B cell (primary cell): ENCODE results near the gene ARHGAP9. TPM values are rescaled to one million over a fixed set of nuclear protein-coding genes. Genes with fewer than 3 reads are reported as not detected.

Source experiments
- ATAC-seq: fragments of 200-7000 bp; cut with Tn5 transposase; one replicate; pipeline ENCODE4 v1.10.0; 2021; ENCODE audit warnings: low read depth, mild to moderate bottlenecking, moderate number of reproducible peaks, moderate library complexity
- CTCF ChIA-PET: fragments of 350-600 bp; sonication (Branson Sonifier 250); formaldehyde crosslinking; loops from one replicate; lab custom pipeline; 2021; ENCODE audit warnings: antibody characterized with exemption, inconsistent platforms; lab: Charles Lee
- POLR2A ChIA-PET: fragments of 350-600 bp; sonication (Branson Sonifier 250); formaldehyde crosslinking; loops from one replicate; lab custom pipeline; 2021; ENCODE audit warnings: antibody characterized with exemption; lab: Charles Lee
- DNase-seq: peaks from one replicate; pipeline ENCODE4 v3.0.0; 2013
- H2AFZ ChIP-seq: 2 replicates; pipeline ENCODE4 v1.6.1; 2012; ENCODE audit warnings: mild to moderate bottlenecking, low read depth, low read length; ENCODE audit not compliant: insufficient read depth, poor library complexity, severe bottlenecking
- H3K27ac ChIP-seq, 2 donors: 1 replicate in 1 of 2; 2 replicates in 1 of 2; pipeline ENCODE4 v1.5.1; 2012 to 2013; ENCODE audit warnings: low read length in 2 of 2, mild to moderate bottlenecking in 2 of 2, moderate library complexity in 1 of 2
- H3K27me3 ChIP-seq, 4 experiments: fragments of 200-600 bp in 1 of 4; sonication (generic) in 1 of 4; replicated peaks in 1 of 4; 1 replicate in 2 of 4; 2 replicates in 2 of 4; pipeline versions ENCODE4 v1.6.1 to v1.7.0; 2013 to 2016; ENCODE audit warnings: low read length in 3 of 4, mild to moderate bottlenecking in 2 of 4, mixed read lengths in 1 of 4, moderate library complexity in 1 of 4; ENCODE audit not compliant: insufficient read depth in 4 of 4, control insufficient read depth in 3 of 4; ENCODE audit errors: control extremely low read depth in 1 of 4
- H3K36me3 ChIP-seq, 2 experiments: replicated peaks in 1 of 2; 1 replicate in 1 of 2; 2 replicates in 1 of 2; pipeline versions ENCODE4 v1.6.1 to v1.7.1; 2013; ENCODE audit warnings: low read length in 1 of 2; ENCODE audit not compliant: insufficient read depth in 2 of 2, control insufficient read depth in 1 of 2; ENCODE audit errors: control extremely low read depth in 1 of 2, extremely low read depth in 1 of 2
- H3K4me1 ChIP-seq, 2 donors: fragments of 200-600 bp in 1 of 2; sonication (generic) in 1 of 2; 1 replicate in 1 of 2; 2 replicates in 1 of 2; pipeline versions ENCODE4 v1.5.1 to v1.6.1; 2013 to 2017; ENCODE audit warnings: low read length in 2 of 2; ENCODE audit not compliant: control insufficient read depth in 2 of 2, insufficient read depth in 2 of 2
- H3K4me2 ChIP-seq: replicated peaks from 2 replicates; pipeline ENCODE3; 2012; ENCODE audit warnings: mild to moderate bottlenecking, low read depth, low read length; ENCODE audit not compliant: poor library complexity, severe bottlenecking
- H3K4me3 ChIP-seq, 5 experiments: fragments of 200-600 bp in 1 of 5; sonication (generic) in 1 of 5; 1 replicate in 3 of 5; 2 replicates in 2 of 5; pipeline versions ENCODE4 v1.5.1 to v1.7.0; 2011 to 2016; ENCODE audit warnings: low read length in 4 of 5, mild to moderate bottlenecking in 4 of 5, low read depth in 2 of 5, control low read depth in 1 of 5, moderate library complexity in 1 of 5; ENCODE audit not compliant: insufficient read depth in 1 of 5; ENCODE audit errors: control extremely low read depth in 1 of 5, extremely low read depth in 1 of 5
- H3K79me2 ChIP-seq: fragments of 200-600 bp; sonication (generic); one replicate; pipeline ENCODE4 v1.6.0; 2016; ENCODE audit warnings: low read length; ENCODE audit not compliant: control insufficient read depth, insufficient read depth
- H3K9ac ChIP-seq: fragments of 200-600 bp; sonication (generic); 2 replicates; pipeline ENCODE4 v1.6.1; 2017; ENCODE audit warnings: mild to moderate bottlenecking, low read length, moderate library complexity
- H3K9me3 ChIP-seq, 3 donors: one replicate each; pipeline versions ENCODE4 v1.6.1 to v1.7.1; 2013; ENCODE audit warnings: low read length in 2 of 3; ENCODE audit not compliant: control insufficient read depth in 2 of 3, insufficient read depth in 1 of 3; ENCODE audit errors: control extremely low read depth in 1 of 3
- H4K20me1 ChIP-seq: 2 replicates; pipeline ENCODE4 v1.6.0; 2012; ENCODE audit warnings: mild to moderate bottlenecking, low read length; ENCODE audit not compliant: insufficient read depth, control insufficient read depth, poor library complexity, severe bottlenecking
- H3K27ac Mint-ChIP-seq: one replicate; pipeline ENCODE4 v1.8.0; 2021; ENCODE audit warnings: mixed read lengths
- H3K27me3 Mint-ChIP-seq: one replicate; pipeline ENCODE4 v1.8.0; 2021; ENCODE audit warnings: mixed read lengths
- H3K4me1 Mint-ChIP-seq: one replicate; pipeline ENCODE4 v1.8.0; 2021; ENCODE audit warnings: mixed read lengths
- H3K4me3 Mint-ChIP-seq: one replicate; pipeline ENCODE4 v1.8.0; 2021; ENCODE audit warnings: mixed read lengths
- H3K9me3 Mint-ChIP-seq: one replicate; pipeline ENCODE4 v1.8.0; 2022; ENCODE audit warnings: mixed read lengths; ENCODE audit not compliant: insufficient read depth
- EZH2 ChIP-seq: IDR thresholded peaks from 2 replicates; pipeline ENCODE4 v1.6.1; 2012; ENCODE audit warnings: borderline replicate concordance, low read depth, mild to moderate bottlenecking, moderate library complexity, low read length; ENCODE audit not compliant: insufficient read depth, poor library complexity, severe bottlenecking
- WGBS: methylation state at CpG from one replicate; pipeline ENCODE4 v1.1.5; 2013; ENCODE audit warnings: missing lambda C conversion rate; ENCODE audit not compliant: insufficient coverage; 5-methylcytosine and 5-hydroxymethylcytosine counted together
- intact Hi-C: fragments of 100-400 bp; cut with micrococcal nuclease; formaldehyde crosslinking; loops from one replicate; pipeline ENCODE4 v1.10.0; 2022
- polyA plus RNA-seq: library from polyadenylated mRNA; depleted of rRNA; stranded (reverse); fragments of >200 nt; gene quantifications from 2 replicates; pipeline ENCODE4 v1.2.3, GENCODE V29; 2012
- total RNA-seq, 2 donors: library from RNA; stranded (reverse); fragments of 120-200 nt in 1 of 2; gene quantifications; 1 replicate in 1 of 2; 2 replicates in 1 of 2; pipeline versions ENCODE4 v1.2.3 to v1.2.4, GENCODE V29; 2013 to 2022
- TF ChIP-seq, protein P1 (sequence below): fragments of 200-600 bp; IDR thresholded peaks from one replicate; pipeline ENCODE4 v1.8.0; 2022; ENCODE audit warnings: antibody characterized with exemption, mild to moderate bottlenecking

ARHGAP9 gene
- total and polyA plus RNA-seq, 2 donors (not counting 1 experiment from before 2014, with no cell fraction given) = 161 to 390 TPM

DNA sequence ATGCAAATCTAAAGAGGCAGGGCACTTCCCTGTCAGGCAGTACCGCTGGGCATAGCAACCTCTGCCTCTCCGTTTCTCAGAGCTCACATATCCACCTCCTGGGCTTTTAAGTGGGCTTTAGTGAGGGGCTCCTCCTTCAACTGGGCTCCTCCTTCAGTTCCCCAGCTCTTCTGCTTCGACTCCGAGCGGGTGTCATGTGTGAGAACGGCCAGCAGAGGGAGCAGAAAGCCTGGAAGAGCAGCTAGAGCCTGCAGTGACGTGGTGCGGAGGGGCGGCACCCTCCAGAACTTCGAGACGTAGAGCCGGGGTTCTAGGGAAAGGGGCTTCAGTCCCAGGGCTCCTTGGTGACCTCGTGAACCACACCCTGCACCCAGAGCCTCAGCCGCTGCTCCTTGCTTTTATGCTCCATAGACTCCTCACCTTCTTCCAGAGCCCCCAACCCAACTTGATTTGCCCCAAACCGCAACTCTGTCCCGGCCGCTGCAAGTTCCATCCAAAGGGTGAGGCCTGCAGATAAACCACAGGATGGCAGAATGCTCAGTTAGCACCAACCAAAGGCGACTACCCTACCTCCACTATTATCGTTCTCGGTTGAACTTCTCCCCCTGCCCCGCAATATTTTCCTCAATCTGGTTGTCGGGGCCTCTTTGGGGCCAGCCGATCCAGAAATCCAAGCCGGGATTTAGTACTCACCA is 20.5 kb downstream of the ARHGAP9 start:
- H3K79me2 ChIP-seq = peaks cover 6% of the 10 kb centered on the region
- ATAC-seq (peak; percentile 71), DNase-seq (peak; percentile 97)
- Mint-ChIP-seq H3K9me3 (no peaks in the 10 kb centered on the region), H3K27ac (peak overlapping the region; percentile 95), H3K4me3 (peak overlapping the region; percentile 98), H3K4me1 (peaks cover 53% of the 10 kb centered on the region), H3K27me3 (no peaks in the 10 kb centered on the region)
- peak overlapping the region; percentile 81 for H3K9ac ChIP-seq
- CTCF ChIA-PET = interaction anchor here (0.6 to 7.6 kb wide), 42 partner anchors 9 to 449 kb away, joined by 3 to 166 read pairs (median 5); partner anchors contain the start of genes ARHGAP9, B4GALNT1, DDIT3 and INHBC
- H3K27me3 ChIP-seq = no peaks in the 10 kb centered on the region
- peak overlapping the region; percentile 88 to 92 for H3K27ac ChIP-seq
- TF ChIP-seq EZH2 = no peak
- TF ChIP-seq, protein P1, sequence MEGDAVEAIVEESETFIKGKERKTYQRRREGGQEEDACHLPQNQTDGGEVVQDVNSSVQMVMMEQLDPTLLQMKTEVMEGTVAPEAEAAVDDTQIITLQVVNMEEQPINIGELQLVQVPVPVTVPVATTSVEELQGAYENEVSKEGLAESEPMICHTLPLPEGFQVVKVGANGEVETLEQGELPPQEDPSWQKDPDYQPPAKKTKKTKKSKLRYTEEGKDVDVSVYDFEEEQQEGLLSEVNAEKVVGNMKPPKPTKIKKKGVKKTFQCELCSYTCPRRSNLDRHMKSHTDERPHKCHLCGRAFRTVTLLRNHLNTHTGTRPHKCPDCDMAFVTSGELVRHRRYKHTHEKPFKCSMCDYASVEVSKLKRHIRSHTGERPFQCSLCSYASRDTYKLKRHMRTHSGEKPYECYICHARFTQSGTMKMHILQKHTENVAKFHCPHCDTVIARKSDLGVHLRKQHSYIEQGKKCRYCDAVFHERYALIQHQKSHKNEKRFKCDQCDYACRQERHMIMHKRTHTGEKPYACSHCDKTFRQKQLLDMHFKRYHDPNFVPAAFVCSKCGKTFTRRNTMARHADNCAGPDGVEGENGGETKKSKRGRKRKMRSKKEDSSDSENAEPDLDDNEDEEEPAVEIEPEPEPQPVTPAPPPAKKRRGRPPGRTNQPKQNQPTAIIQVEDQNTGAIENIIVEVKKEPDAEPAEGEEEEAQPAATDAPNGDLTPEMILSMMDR = peak; percentile 84
- peak overlapping the region; percentile 58 to 93 (median 89) for H3K4me3 ChIP-seq
- H4K20me1 ChIP-seq = no peaks in the 10 kb centered on the region
- H3K36me3 ChIP-seq = no peaks in the 10 kb centered on the region
- intact Hi-C loops = loop anchor here (1.0 to 10.0 kb wide), 7 partner anchors 28 to 347 kb away; partner anchors contain the start of genes CDK4, DDIT3, MARCHF9 and R3HDM2
- H2AFZ ChIP-seq = peak overlapping the region; percentile 78
- peaks cover 30 to 58% of the 10 kb centered on the region in 2 donors for H3K4me1 ChIP-seq
- POLR2A ChIA-PET = interaction anchor here (0.6 to 2.0 kb wide), 7 partner anchors 18 to 773 kb away, joined by 3 to 10 read pairs (median 5); partner anchors contain the start of gene ARHGAP9
- no peaks in the 10 kb centered on the region for H3K9me3 ChIP-seq
- H3K4me2 ChIP-seq = peak overlapping the region; percentile 94
- 0% methylated on average over 18 of the region's 24 CpGs for WGBS
